Measurements from ENCODE around the gene CAMSAP1.

CAMSAP1 gene

DNA sequence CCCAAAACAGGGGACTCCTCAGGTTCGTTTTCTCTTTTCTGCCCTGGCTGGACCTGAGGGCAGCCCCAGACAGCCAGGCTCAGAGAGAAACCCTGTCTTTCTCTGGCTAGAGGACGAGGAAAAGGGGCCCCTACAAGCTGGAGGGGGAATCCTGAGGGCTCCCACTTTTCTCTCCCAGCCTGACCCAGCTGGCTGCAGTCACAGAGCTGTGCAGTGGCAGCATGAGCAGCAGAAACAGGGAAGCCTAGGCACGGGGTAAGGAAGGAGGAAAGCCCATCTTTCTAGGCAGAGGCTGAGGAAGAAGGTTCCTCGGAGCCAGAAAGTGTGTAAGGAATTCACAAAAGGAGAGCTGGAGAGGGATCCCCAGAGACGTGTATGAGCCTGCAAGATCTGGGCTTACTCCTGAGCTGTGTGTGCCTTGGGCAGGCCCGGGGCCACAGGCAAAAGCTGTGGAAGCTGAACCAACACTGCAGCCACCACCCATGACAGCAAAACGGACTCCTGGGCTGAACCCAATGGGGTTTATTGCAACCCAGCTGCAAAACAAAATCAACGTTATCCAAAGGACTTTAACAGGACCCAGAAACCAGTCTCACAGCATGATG lies 16.2 kb downstream of the CAMSAP1 start:
- in situ Hi-C loops (cut with HindIII; ENCODE audit: low sequenced_read_pairs), result no loop called here
- H3K4me3 ChIP-seq (ENCODE audit: low read depth, low read length), result no peak overlapping the region
- DNase-seq (ENCODE audit: low read depth), result no peak
- TF ChIP-seq, protein P1, sequence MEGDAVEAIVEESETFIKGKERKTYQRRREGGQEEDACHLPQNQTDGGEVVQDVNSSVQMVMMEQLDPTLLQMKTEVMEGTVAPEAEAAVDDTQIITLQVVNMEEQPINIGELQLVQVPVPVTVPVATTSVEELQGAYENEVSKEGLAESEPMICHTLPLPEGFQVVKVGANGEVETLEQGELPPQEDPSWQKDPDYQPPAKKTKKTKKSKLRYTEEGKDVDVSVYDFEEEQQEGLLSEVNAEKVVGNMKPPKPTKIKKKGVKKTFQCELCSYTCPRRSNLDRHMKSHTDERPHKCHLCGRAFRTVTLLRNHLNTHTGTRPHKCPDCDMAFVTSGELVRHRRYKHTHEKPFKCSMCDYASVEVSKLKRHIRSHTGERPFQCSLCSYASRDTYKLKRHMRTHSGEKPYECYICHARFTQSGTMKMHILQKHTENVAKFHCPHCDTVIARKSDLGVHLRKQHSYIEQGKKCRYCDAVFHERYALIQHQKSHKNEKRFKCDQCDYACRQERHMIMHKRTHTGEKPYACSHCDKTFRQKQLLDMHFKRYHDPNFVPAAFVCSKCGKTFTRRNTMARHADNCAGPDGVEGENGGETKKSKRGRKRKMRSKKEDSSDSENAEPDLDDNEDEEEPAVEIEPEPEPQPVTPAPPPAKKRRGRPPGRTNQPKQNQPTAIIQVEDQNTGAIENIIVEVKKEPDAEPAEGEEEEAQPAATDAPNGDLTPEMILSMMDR (IDR thresholded peaks at IDR 0.05; ENCODE audit: low read depth, low read length, missing control alignments), result no peak

DNA sequence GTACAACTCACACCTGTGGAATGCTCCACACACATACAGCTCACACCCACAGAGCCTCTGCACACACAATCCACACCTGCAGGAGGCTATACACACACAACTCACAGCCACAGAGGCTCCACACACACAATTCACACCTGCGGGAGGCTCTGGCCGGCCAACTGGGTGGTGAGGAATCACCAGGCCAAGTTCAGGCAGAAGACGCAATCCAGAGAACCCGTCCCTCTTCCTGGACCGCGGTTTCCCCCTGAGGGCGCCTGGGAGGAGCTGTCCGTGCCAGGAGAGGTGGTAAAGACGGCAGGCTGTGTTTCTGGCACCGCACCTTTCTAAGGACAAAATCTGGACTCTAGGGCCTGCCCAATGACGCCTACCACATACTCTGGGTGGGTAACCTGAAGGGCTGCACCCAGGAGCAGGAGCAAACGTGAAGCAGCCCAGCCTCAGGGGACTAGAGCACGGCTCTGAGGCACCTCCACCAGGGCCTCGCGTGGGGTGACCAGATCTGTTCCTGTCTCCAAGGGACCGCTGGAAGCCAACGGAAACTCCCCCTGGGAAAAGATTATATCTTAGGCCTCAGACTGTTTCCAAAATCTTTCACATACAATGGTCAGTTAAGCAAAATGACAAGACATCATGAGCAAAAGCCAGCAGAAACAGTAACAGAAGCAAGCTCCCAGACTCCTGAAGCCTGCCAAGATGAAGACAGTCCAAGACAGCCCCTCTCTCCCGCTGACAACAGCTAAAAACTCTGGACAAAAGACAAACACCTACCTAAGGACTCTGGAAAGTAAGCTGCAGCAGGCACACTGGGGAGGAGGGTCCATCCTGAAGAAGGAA lies 16.9 kb downstream of the CAMSAP1 start:
- no peak for DNase-seq (ENCODE audit: low read depth)
- no peak overlapping the region for H3K4me3 ChIP-seq (ENCODE audit: low read depth, low read length)
- in situ Hi-C loops (cut with HindIII; ENCODE audit: low sequenced_read_pairs), result no loop called here
- TF ChIP-seq, protein P1 (IDR thresholded peaks at IDR 0.05; ENCODE audit: low read depth, low read length, missing control alignments), result no peak

DNA sequence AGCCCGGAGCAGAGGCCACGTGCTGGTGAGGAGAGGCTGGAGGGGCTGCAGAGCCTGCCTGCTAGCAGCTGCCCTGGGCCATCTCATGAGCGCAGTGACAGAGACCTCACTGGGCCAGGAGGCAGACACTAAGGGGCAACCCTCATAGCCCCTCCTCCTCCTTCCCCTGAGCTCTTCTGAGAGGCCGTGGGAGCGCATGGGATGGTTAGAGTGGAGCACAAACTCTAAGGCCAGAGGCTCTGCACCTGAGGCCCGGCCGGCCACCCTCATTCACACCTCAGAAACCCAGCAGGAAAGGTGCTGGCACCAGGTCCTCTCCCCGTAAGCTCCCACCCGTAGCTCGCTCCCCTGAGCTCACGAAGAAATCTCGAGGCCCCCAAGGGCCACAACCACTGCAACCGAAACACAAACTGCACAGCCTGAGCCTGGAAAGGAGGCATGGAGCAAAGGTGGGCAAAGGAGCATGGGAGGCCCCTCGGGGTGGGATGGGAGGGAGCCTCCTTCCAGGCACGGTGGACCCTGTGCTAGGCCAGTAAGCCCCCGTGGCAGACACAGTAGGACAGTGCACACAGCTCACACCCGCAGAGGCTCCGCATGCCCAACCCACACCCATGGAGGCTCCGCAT lies 17.7 kb downstream of the CAMSAP1 start:
- no peak overlapping the region for H3K4me3 ChIP-seq (ENCODE audit: low read depth, low read length)
- no peak for DNase-seq (ENCODE audit: low read depth)
- TF ChIP-seq, protein P1 (IDR thresholded peaks at IDR 0.05; ENCODE audit: low read depth, low read length, missing control alignments), result no peak
- in situ Hi-C loops (cut with HindIII; ENCODE audit: low sequenced_read_pairs), result no loop called here

DNA sequence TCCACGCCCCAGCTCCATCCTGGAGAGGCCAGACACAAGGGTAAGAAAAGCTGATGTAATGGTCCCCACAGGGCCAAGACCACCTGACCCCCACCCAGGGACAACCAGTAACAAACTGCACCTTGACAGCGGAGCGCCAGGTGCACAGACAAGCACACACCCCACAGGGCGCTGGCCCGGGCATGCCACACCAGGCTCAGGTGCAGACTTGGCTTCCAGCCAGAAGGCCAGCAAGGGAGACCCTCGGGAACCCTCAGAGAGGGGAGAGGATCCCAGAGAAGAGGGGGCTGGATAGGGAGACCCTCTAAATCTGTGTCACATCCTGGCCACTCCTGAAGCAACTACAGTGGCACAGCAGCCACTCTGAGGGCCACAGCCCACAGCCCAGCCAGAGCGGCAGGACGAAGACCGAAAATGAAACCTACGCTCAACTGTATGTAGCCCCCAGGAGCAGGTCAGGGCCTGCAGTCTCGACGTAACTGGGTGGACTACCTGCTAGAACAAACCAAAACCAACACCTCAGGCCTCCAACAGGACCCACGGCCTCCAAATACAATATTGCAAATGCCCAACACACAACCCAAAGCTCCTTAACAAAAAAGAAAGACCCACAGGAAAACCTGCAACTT lies 18.5 kb downstream of the CAMSAP1 start:
- in situ Hi-C loops (cut with HindIII; ENCODE audit: low sequenced_read_pairs), result no loop called here
- no peak overlapping the region for H3K4me3 ChIP-seq (ENCODE audit: low read depth, low read length)
- DNase-seq (ENCODE audit: low read depth), result no peak
- TF ChIP-seq, protein P1 (IDR thresholded peaks at IDR 0.05; ENCODE audit: low read depth, low read length, missing control alignments), result no peak

DNA sequence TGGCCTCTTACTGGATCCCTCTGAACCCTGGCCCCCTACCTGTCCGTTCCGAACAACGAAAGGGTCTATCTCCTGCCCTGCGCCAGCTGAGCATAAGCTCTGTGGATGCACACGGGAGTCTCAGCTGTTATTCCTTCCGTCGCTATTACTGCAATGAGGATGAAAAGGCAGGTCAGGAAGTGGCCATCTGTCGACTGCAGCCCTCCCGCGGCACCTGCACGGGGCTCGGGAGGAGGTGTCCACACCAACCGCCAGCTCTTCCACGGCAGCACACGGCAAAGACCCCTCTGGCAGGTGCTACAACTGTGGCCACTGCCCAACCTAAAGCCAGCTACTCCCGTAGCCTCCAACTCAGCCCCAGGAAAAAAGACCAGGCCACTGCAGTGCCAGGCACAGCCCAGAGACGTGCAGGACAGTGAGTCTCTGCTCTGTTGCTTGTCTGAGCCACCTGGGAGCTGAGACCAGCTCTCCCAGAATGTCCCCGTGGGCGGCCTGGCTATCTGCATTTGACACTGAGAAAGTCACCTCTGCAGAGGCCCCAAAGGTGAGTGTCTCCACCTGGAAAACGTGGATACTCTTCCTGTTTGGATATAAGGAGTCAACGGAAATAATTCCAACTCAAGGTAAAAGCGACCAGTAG lies 19.1 kb downstream of the CAMSAP1 start:
- in situ Hi-C loops (cut with HindIII; ENCODE audit: low sequenced_read_pairs), result no loop called here
- TF ChIP-seq, protein P1 (IDR thresholded peaks at IDR 0.05; ENCODE audit: low read depth, low read length, missing control alignments), result no peak
- no peak overlapping the region for H3K4me3 ChIP-seq (ENCODE audit: low read depth, low read length)
- DNase-seq (ENCODE audit: low read depth), result no peak

DNA sequence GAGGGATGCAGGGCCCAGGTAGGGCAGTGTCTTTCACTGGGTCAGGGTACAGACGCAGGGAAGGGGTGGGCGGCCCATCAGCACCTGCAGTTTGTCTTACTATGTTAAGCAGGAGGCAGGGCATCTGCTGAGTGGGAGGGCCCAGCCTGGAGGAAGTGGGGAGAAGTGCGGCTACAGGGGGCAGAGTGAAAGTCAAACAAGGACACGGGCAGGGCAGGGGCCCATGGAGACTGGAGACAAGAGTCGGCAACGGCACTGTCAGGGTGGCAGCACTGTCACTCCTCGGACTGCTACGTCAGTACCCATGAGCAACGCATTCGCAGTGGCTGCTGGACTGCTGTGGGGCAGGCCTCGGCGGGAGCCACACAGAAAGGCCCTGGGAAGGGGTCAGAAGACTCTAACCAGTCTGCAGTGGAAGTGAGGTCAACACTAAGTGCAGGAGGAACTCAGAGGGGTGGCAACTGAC lies 19.7 kb downstream of the CAMSAP1 start:
- DNase-seq (ENCODE audit: low read depth), result no peak
- no peak overlapping the region for H3K4me3 ChIP-seq (ENCODE audit: low read depth, low read length)
- in situ Hi-C loops (cut with HindIII; ENCODE audit: low sequenced_read_pairs), result no loop called here
- TF ChIP-seq, protein P1 (IDR thresholded peaks at IDR 0.05; ENCODE audit: low read depth, low read length, missing control alignments), result no peak

Data from astrocyte of the cerebellum (primary cell).